B cell (primary cell): ENCODE results near the gene APBA2. TPM values are rescaled to one million over a fixed set of nuclear protein-coding genes. Genes with fewer than 3 reads are reported as not detected.

Source experiments
- ATAC-seq: fragments of 200-7000 bp; cut with Tn5 transposase; one replicate; pipeline ENCODE4 v1.10.0; 2021; ENCODE audit warnings: low read depth, mild to moderate bottlenecking, moderate number of reproducible peaks, moderate library complexity
- CTCF ChIA-PET: fragments of 350-600 bp; sonication (Branson Sonifier 250); formaldehyde crosslinking; loops from one replicate; lab custom pipeline; 2021; ENCODE audit warnings: antibody characterized with exemption, inconsistent platforms; lab: Charles Lee
- POLR2A ChIA-PET: fragments of 350-600 bp; sonication (Branson Sonifier 250); formaldehyde crosslinking; loops from one replicate; lab custom pipeline; 2021; ENCODE audit warnings: antibody characterized with exemption; lab: Charles Lee
- DNase-seq: peaks from one replicate; pipeline ENCODE4 v3.0.0; 2013
- H2AFZ ChIP-seq: 2 replicates; pipeline ENCODE4 v1.6.1; 2012; ENCODE audit warnings: mild to moderate bottlenecking, low read depth, low read length; ENCODE audit not compliant: insufficient read depth, poor library complexity, severe bottlenecking
- H3K27ac ChIP-seq, 2 donors: 1 replicate in 1 of 2; 2 replicates in 1 of 2; pipeline ENCODE4 v1.5.1; 2012 to 2013; ENCODE audit warnings: low read length in 2 of 2, mild to moderate bottlenecking in 2 of 2, moderate library complexity in 1 of 2
- H3K27me3 ChIP-seq, 4 experiments: fragments of 200-600 bp in 1 of 4; sonication (generic) in 1 of 4; replicated peaks in 1 of 4; 1 replicate in 2 of 4; 2 replicates in 2 of 4; pipeline versions ENCODE4 v1.6.1 to v1.7.0; 2013 to 2016; ENCODE audit warnings: low read length in 3 of 4, mild to moderate bottlenecking in 2 of 4, mixed read lengths in 1 of 4, moderate library complexity in 1 of 4; ENCODE audit not compliant: insufficient read depth in 4 of 4, control insufficient read depth in 3 of 4; ENCODE audit errors: control extremely low read depth in 1 of 4
- H3K36me3 ChIP-seq, 2 experiments: replicated peaks in 1 of 2; 1 replicate in 1 of 2; 2 replicates in 1 of 2; pipeline versions ENCODE4 v1.6.1 to v1.7.1; 2013; ENCODE audit warnings: low read length in 1 of 2; ENCODE audit not compliant: insufficient read depth in 2 of 2, control insufficient read depth in 1 of 2; ENCODE audit errors: control extremely low read depth in 1 of 2, extremely low read depth in 1 of 2
- H3K4me1 ChIP-seq, 2 donors: fragments of 200-600 bp in 1 of 2; sonication (generic) in 1 of 2; 1 replicate in 1 of 2; 2 replicates in 1 of 2; pipeline versions ENCODE4 v1.5.1 to v1.6.1; 2013 to 2017; ENCODE audit warnings: low read length in 2 of 2; ENCODE audit not compliant: control insufficient read depth in 2 of 2, insufficient read depth in 2 of 2
- H3K4me2 ChIP-seq: replicated peaks from 2 replicates; pipeline ENCODE3; 2012; ENCODE audit warnings: mild to moderate bottlenecking, low read depth, low read length; ENCODE audit not compliant: poor library complexity, severe bottlenecking
- H3K4me3 ChIP-seq, 5 experiments: fragments of 200-600 bp in 1 of 5; sonication (generic) in 1 of 5; 1 replicate in 3 of 5; 2 replicates in 2 of 5; pipeline versions ENCODE4 v1.5.1 to v1.7.0; 2011 to 2016; ENCODE audit warnings: low read length in 4 of 5, mild to moderate bottlenecking in 4 of 5, low read depth in 2 of 5, control low read depth in 1 of 5, moderate library complexity in 1 of 5; ENCODE audit not compliant: insufficient read depth in 1 of 5; ENCODE audit errors: control extremely low read depth in 1 of 5, extremely low read depth in 1 of 5
- H3K79me2 ChIP-seq: fragments of 200-600 bp; sonication (generic); one replicate; pipeline ENCODE4 v1.6.0; 2016; ENCODE audit warnings: low read length; ENCODE audit not compliant: control insufficient read depth, insufficient read depth
- H3K9ac ChIP-seq: fragments of 200-600 bp; sonication (generic); 2 replicates; pipeline ENCODE4 v1.6.1; 2017; ENCODE audit warnings: mild to moderate bottlenecking, low read length, moderate library complexity
- H3K9me3 ChIP-seq, 3 donors: one replicate each; pipeline versions ENCODE4 v1.6.1 to v1.7.1; 2013; ENCODE audit warnings: low read length in 2 of 3; ENCODE audit not compliant: control insufficient read depth in 2 of 3, insufficient read depth in 1 of 3; ENCODE audit errors: control extremely low read depth in 1 of 3
- H4K20me1 ChIP-seq: 2 replicates; pipeline ENCODE4 v1.6.0; 2012; ENCODE audit warnings: mild to moderate bottlenecking, low read length; ENCODE audit not compliant: insufficient read depth, control insufficient read depth, poor library complexity, severe bottlenecking
- H3K27ac Mint-ChIP-seq: one replicate; pipeline ENCODE4 v1.8.0; 2021; ENCODE audit warnings: mixed read lengths
- H3K27me3 Mint-ChIP-seq: one replicate; pipeline ENCODE4 v1.8.0; 2021; ENCODE audit warnings: mixed read lengths
- H3K4me1 Mint-ChIP-seq: one replicate; pipeline ENCODE4 v1.8.0; 2021; ENCODE audit warnings: mixed read lengths
- H3K4me3 Mint-ChIP-seq: one replicate; pipeline ENCODE4 v1.8.0; 2021; ENCODE audit warnings: mixed read lengths
- H3K9me3 Mint-ChIP-seq: one replicate; pipeline ENCODE4 v1.8.0; 2022; ENCODE audit warnings: mixed read lengths; ENCODE audit not compliant: insufficient read depth
- EZH2 ChIP-seq: IDR thresholded peaks from 2 replicates; pipeline ENCODE4 v1.6.1; 2012; ENCODE audit warnings: borderline replicate concordance, low read depth, mild to moderate bottlenecking, moderate library complexity, low read length; ENCODE audit not compliant: insufficient read depth, poor library complexity, severe bottlenecking
- WGBS: methylation state at CpG from one replicate; pipeline ENCODE4 v1.1.5; 2013; ENCODE audit warnings: missing lambda C conversion rate; ENCODE audit not compliant: insufficient coverage; 5-methylcytosine and 5-hydroxymethylcytosine counted together
- intact Hi-C: fragments of 100-400 bp; cut with micrococcal nuclease; formaldehyde crosslinking; loops from one replicate; pipeline ENCODE4 v1.10.0; 2022
- polyA plus RNA-seq: library from polyadenylated mRNA; depleted of rRNA; stranded (reverse); fragments of >200 nt; gene quantifications from 2 replicates; pipeline ENCODE4 v1.2.3, GENCODE V29; 2012
- total RNA-seq, 2 donors: library from RNA; stranded (reverse); fragments of 120-200 nt in 1 of 2; gene quantifications; 1 replicate in 1 of 2; 2 replicates in 1 of 2; pipeline versions ENCODE4 v1.2.3 to v1.2.4, GENCODE V29; 2013 to 2022
- TF ChIP-seq, protein P1 (sequence below): fragments of 200-600 bp; IDR thresholded peaks from one replicate; pipeline ENCODE4 v1.8.0; 2022; ENCODE audit warnings: antibody characterized with exemption, mild to moderate bottlenecking

Gene APBA2
- total and polyA plus RNA-seq, 2 donors (not counting 1 experiment from before 2014, with no cell fraction given) = 0.19 TPM; not detected in 1

GRCh38 chr15:29037997-29038705 lies 152.4 kb downstream of the APBA2 start:
- H3K9me3 Mint-ChIP-seq = no peaks in the 10 kb centered on the region
- Histone ChIP-seq H3K27ac (no peak overlapping the region), H3K4me2 (no peak overlapping the region), H3K27me3 (no peaks in the 10 kb centered on the region), H3K9me3 (no peaks in the 10 kb centered on the region), H3K4me3 (no peak overlapping the region), H3K4me1 (no peaks in the 10 kb centered on the region), H3K79me2 (no peaks in the 10 kb centered on the region), H4K20me1 (no peaks in the 10 kb centered on the region), H3K9ac (no peak overlapping the region), H2AFZ (no peak overlapping the region), H3K36me3 (no peaks in the 10 kb centered on the region)
- no peak overlapping the region for H3K27ac Mint-ChIP-seq
- DNase-seq (no peak), ATAC-seq (no peak)
- ChIA-PET POLR2A (no interaction called here), CTCF (no interaction called here)
- H3K4me3 Mint-ChIP-seq = no peak overlapping the region
- no peaks in the 10 kb centered on the region for H3K4me1 Mint-ChIP-seq
- WGBS = 42% methylated on average over 6 of the region's 9 CpGs
- TF ChIP-seq, protein P1, sequence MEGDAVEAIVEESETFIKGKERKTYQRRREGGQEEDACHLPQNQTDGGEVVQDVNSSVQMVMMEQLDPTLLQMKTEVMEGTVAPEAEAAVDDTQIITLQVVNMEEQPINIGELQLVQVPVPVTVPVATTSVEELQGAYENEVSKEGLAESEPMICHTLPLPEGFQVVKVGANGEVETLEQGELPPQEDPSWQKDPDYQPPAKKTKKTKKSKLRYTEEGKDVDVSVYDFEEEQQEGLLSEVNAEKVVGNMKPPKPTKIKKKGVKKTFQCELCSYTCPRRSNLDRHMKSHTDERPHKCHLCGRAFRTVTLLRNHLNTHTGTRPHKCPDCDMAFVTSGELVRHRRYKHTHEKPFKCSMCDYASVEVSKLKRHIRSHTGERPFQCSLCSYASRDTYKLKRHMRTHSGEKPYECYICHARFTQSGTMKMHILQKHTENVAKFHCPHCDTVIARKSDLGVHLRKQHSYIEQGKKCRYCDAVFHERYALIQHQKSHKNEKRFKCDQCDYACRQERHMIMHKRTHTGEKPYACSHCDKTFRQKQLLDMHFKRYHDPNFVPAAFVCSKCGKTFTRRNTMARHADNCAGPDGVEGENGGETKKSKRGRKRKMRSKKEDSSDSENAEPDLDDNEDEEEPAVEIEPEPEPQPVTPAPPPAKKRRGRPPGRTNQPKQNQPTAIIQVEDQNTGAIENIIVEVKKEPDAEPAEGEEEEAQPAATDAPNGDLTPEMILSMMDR = no peak
- TF ChIP-seq EZH2 = no peak
- intact Hi-C loops = no loop called here
- no peaks in the 10 kb centered on the region for H3K27me3 Mint-ChIP-seq

GRCh38 chr15:29039466-29040369 lies 153.9 kb downstream of the APBA2 start:
- CTCF ChIA-PET = no interaction called here
- no peaks in the 10 kb centered on the region for H3K9me3 Mint-ChIP-seq
- TF ChIP-seq EZH2 = no peak
- TF ChIP-seq, protein P1 = no peak
- H3K27me3 Mint-ChIP-seq = no peaks in the 10 kb centered on the region
- ATAC-seq = no peak
- Histone ChIP-seq H3K27ac (no peak overlapping the region), H3K27me3 (no peaks in the 10 kb centered on the region), H3K9me3 (no peaks in the 10 kb centered on the region), H3K4me1 (no peaks in the 10 kb centered on the region), H4K20me1 (no peaks in the 10 kb centered on the region), H2AFZ (no peak overlapping the region), H3K79me2 (no peaks in the 10 kb centered on the region), H3K9ac (no peak overlapping the region), H3K36me3 (no peaks in the 10 kb centered on the region), H3K4me2 (no peak overlapping the region), H3K4me3 (no peak overlapping the region)
- no peaks in the 10 kb centered on the region for H3K4me1 Mint-ChIP-seq
- intact Hi-C loops = no loop called here
- no peak overlapping the region for H3K4me3 Mint-ChIP-seq
- H3K27ac Mint-ChIP-seq = no peak overlapping the region
- WGBS = 83% methylated on average over 9 of the region's 13 CpGs
- DNase-seq = no peak
- POLR2A ChIA-PET = no interaction called here
